ENCODE results near the gene CNPY2.
A peak's percentile ranks its signal among the peaks of the same experiment; 100 is the strongest.
"Not testable (repeated sequence)": the region's sequence is repeated elsewhere in the genome, so short reads cannot be mapped to it uniquely, and the experiment has no call there.

Gene CNPY2

DNA sequence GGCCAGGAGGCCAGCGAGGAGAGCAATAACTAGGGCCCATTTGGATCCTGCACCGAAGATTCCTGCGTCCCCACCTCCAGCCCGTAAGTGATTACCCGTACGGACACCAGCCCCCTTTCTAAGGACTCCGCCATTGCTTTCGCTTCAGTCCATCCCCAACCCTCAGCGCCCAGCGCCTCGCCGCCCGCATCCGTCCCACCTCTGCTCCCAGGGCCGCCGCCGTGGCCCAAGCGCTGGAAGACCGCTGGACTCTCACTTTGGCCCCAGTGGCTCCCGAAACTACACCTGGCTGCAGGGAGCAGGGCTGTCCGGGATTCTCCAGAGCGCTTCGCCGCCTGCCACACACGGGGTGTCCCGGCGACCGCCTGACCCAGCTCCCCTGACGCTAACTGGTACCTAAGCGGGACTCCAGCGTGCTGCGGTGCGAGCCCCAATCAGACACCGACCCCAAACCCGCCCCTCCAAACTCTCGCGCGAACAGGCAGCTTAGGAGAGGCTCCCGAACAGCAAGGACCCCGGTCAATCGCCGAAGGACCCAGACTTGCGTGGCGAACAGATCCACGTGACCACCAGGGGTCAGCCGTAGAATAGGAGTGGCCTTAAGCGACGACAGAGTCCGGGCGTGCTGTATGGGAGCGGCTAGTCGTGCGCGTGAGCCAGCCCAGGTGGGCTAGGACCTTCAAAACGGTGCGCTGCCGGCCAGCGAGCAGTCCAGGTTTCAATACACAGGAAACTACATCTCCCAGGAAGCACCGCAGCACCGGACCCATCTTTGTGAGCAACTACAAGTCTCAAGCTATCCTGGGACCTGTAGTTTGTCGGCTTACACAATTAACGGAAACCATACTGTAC, at the start of gene CNPY2:
CNPY2 (minus strand) TSS at position 367 of the 852 bp plus-strand sequence. CDS start 771 bp downstream, outside the sequence.
- DNase-seq: peak; percentile 94

DNA sequence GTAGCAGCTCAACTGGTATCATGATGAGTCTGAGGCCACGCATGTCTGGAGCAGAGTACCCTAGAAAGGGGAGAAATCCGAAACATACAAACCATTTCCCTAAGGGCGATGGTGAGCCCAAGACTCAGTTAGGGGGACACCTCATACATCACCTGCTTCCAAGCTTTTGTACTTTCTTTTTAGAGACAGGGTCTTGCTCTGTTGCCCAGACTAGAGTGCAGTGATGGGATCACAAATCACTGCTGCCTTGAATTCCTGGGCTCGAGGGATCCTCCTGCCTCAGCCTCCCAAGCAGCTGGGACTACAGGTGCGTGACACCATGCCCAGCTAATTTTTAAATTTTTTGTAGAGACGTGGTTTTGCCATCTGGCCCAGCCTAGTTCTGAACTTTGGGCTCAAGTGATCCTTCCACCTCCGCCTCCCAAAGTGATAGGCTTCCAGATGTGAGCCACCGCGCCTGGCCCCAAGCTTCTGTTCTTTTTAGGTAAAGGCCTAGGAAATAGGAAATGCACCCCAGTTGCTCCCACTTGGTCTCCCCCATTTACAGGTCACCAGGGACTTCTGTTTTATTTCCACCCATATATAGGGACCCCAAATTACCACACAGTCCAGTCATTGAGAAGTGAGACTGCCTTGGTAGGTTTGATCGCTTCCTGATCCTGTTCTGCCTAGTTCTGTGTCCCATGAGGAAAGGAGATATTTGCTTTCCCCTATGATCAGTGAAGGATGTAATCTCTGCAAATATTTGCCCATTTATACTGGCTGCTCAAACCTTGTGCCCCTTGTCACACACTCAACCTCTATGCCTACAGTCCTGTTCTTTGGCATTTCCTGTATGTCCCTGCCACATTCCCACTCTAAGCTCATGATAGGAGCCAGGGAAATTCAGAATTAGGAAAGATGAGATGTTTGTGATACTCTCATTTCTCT, 46.6 kb upstream of the CNPY2 start, which contains the start of gene APOF:
APOF (minus strand) TSS at position 728 of the 930 bp plus-strand sequence; CDS start at position 616, 112 bp downstream.
- no peak for DNase-seq

DNA sequence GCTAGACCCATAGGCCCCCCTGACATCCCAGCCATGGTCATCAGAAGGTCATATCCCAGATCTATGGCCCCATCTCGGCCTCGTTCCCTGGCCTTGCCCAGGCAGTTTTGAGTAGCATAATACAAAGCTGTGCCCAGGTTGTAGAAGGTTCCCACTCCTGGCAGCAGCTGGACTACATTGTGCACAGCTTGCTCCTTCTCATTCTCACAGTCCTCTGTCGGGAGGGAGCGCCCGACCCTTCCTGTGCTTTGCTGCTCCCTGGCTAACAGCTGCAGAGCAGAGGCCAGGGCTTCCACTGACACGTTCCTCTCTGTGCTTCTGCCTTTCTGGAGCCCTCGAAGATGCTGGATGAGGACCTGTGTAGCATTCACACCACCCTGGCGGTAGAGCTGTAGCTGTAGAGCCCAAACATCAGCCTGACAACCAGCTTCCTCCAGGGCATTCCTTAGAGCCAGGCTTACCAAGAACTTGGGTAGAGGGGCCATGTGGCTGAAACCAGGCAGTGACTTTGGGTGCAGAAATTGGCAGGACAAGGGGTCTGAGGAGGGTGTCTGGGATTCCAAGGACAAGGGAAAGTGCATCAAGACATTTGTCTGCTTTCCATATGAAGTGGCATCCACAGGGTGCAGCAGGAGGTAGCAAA, 45.8 kb upstream of the CNPY2 start:
- DNase-seq: no peak

DNA sequence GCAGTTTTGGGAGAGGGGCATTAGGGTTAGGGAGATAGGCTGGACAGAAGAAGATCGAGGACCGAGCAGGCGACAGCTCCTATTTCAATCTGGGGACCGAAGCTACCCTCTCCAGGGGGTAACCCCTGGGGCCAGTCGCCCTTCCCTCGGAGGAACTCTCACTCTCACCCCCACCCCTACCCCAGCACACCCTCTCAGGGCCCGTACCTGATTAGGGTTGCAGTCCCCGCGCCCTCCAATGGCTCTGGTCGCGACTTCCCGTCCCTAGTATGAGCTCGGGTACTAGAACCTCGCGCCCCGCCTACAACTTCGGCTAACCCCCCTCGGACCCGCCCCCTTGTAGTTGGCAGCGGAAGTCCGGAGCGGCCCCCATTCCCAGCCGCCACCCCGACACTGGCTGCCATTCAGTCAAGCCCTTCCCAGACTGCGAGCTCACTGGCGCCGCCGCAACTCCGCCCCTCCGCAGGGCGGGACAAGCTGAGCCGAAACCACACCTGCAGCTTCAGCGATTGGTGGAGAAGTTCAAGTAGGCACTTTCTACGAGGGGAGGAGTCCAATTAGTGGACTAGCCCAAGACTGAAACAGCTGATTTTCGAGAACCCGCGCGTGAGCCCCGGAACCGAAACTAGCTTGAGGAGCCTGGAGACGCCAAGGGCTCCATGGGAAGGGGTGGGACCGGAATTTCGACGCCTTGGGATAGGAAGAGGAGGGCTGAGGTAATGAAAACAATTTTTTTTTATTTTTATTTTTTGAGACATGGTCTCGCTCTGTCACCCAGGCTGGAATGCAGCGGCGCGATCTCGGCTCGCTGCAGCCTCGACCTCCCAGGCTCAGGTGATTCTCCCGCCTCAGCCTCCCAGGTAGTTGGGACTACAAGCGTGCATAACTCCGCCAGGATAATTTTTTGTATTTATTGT, 44.3 kb upstream of the CNPY2 start, which contains the start of gene STAT2:
STAT2 (minus strand) TSS at position 257 of the 917 bp plus-strand sequence. CDS start 3,536 bp downstream, outside the sequence.
- DNase-seq: peak; percentile 97

DNA sequence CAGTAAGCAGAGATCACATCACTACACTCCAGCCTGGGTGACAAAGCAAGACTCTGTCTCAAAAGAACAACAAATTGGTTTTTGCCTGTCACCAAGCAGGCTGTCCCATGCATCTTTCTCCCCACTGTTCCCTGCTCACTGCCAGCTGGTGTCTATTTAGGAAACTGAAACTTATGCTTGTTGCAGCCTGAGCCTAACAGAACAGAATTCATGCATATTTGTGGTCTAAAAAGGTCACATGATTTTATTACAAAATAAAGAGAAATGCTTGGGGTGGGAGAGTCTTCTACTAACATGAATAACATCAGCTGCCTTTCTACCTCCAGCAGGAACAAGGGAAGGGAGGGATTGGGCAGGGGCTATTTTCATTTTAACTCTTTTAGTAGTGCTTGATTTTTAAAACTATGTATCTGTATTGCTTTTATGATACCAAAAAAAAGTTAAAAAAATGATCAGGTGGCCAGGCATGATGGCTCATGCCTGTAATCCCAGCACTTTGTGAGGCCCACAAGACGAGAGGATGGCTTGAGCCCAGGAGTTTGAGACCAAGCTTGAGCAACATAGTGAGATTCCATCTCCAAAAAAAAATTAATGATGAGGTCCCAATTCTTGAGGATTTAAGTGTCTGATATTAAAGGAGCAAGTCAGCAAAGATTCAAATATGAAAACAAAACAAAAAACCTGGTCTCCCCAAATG, 43.2 kb upstream of the CNPY2 start:
- no peak for DNase-seq

DNA sequence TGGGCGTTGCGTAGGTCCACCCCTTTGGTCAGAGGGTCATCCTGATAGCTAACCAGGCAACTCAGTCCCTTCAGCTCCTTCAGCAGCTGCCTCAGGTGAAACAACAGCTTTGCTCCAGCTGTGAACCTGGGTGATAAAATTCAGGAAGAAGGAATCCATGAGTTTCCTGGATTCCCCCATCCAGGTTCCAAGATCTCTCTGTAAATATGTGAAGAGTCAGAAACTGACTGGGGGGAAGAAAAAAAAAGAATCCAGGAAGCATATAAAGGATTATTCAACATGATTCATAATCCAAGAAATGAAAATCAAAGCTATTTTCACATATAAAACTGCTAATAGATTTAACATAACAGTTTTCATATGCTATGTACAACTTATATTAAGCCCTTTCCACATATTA, 35.5 kb upstream of the CNPY2 start:
- DNase-seq: no peak

DNA sequence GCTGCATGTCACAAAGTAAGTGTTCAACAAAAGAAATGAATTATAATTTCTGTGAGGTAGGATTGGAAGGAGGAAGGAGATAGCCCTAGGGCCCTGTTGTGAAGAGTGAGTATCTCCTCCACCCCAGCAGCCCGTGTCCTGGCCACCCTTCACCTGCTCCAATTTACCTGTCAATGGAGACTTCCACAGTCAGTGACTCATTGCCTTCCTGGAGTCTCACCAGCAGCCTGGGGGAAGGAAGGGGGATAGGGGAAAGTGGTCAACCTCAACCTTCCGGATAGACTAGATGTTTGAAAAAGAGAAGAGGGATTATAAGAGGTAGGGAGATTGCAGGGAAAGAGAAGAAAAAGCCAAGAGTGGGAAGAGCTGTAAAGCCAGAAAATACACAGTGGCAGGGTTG, 34.9 kb upstream of the CNPY2 start:
- DNase-seq: peak; percentile 23

DNA sequence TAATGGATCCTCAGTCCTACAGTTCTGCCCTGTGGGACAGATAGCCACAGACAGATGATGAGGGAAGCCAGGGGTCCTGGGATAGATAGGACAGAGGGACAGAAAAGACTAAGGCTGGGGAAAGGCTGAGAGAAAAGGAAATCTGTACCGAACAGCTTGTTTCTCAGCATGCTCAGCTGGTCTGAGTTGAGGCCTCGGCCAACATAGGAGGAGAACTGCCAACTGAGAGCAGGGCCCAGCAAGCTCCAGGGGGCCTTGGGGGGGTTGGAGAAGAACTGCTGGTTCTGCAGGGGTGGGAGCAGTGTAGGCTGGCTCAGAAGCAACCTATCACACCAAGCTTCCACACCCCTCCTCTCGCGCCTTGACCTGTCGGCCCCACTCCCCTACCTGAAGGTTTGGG, 33.0 kb upstream of the CNPY2 start:
- no peak for DNase-seq

DNA sequence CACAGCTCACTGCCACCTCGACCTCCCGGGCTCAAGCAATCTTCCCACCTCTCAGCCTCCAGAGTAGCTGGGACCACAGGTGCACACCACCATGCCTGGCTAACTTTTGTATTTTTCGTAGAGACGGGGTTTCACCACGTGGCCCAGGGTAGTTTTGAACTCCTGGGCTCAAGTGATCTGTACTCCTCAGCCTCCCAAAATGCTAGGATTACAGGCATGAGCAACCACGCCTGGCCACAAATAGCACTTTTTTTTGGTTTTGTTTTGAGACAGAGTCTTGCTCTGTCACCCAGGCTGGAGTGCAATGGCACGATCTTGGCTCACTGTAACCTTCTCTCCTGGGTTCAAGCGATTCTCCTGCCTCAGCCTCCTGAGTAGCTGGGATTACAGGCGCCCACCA, 31.5 kb upstream of the CNPY2 start:
- not testable (repeated sequence) for DNase-seq

DNA sequence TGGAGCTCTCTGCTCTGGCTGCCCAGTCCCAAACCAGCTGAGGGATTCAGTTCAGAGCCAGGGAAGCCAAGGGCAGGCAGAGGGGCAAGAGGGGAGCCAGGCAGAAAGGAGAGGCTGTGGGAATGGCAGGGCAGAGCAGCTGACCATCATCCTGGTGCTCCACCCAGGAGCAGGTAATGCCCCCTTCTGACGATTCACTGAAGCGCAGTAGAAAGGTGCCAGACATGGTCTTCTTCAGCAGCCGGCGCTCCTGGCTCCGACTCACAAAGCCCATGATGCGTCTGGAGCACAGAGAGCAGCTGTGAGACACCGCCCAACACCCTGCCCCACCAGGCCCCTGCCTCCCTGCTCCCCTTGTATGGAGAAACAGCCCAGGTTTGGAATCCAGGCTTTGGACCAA, 30.9 kb upstream of the CNPY2 start:
- DNase-seq: no peak

DNA sequence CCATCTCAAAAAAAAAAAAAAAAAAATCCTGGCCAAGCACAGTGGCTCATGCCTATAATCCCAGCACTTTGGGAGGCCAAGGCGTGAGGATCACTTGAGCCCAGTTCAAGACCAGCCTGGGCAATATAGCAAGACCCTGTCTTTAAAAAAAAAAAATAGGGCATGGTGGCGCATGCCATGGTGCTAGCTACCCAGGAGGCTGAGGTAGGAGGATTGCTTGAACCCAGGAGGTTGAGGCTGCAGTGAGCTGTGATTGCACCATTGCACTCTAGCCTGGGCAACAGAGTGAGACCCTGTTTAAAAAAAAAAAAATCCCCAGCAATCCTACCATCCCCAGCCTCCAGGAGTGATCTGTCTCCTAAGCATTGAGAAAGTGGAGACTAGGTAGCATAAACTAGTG, 26.5 kb upstream of the CNPY2 start:
- DNase-seq: not testable (repeated sequence)

DNA sequence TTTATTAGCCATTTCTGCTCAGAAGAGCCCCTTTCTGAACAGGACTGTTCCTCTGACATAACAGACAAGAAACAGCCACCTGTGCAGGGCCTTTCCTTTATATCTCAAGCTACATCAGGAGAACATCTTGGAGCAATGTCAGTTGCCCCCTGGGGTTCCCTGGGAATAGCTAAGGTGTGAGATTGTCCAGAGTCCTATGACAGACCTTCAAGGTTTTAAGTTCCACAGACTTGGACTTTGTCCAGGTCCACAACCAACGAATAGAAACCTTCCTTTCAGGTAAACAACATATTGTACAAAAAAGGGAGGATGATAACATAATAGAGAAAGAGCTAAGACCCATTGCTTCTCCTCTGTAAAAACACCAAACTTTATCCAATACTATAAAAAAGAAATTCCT, 25.8 kb upstream of the CNPY2 start:
- DNase-seq: no peak

DNA sequence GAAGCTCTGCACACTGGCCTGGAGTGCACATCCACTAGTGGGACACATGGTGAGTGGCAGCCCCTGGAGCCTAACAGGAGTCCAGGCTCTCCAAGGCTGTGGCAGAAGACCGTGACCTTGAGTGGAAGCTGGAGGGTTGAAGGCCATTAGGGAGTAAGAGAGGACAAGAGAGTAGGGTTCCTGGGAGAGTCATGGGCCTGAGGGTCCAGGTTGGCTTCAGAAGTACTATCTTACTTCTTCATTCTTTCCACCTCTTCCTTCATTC, 23.3 kb upstream of the CNPY2 start:
- DNase-seq: no peak

DNA sequence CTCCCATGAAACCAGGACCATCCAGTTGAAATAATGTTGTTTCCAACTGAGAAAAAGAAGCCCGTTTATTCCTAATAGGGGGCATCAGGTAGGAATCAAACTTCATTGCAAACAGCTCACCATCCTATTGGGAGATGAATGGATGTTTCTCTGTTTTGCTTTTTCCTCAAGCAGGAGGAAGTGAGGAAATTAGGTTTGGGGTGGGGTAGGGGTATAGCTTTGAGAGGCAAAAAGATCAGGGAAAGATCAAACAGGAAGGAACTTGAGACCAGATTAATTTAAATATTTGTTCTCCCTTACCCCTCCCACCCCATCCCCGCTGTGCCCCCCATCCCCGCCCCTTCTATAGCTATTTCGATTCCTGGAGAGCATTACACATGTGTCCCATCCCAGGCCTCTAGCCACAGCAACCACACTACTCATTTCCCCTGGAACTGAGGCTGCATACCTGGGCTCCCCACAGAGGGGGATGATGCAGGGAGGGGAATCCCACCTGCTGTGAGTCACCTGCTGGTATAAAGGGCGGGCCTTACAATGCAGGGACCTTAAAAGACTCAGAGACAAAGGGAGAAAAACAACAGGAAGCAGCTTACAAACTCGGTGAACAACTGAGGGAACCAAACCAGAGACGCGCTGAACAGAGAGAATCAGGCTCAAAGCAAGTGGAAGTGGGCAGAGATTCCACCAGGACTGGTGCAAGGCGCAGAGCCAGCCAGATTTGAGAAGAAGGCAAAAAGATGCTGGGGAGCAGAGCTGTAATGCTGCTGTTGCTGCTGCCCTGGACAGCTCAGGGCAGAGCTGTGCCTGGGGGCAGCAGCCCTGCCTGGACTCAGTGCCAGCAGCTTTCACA, 22.7 kb upstream of the CNPY2 start, which contains the start of gene IL23A:
IL23A (plus strand) TSS at position 577 of the 850 bp plus-strand sequence; CDS start at position 738, 161 bp downstream.
- DNase-seq: peak; percentile 86

DNA sequence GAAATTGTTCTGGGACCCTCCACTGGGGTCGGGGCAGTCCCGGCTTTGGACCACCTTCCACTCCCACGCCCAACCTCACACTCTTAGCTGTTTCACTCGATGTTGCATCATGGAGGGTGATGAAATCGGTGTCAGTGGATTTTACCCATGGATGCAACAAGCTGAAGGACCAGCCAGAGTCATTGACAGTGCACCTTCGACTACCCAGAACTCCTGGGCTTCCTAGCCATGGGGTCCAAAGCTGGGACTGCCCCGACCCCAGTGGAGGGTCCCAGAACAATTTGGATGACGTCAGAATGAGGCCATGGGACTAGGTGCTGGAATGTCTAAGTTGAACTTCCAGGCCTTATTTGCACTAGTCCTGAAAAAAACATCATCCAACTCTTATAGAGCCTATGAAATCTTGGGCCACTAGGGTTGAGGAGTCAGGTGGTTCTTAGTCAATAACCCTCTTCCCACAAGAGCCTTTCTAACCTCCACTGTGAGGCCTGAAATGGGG, 22.0 kb upstream of the CNPY2 start:
- DNase-seq: no peak

DNA sequence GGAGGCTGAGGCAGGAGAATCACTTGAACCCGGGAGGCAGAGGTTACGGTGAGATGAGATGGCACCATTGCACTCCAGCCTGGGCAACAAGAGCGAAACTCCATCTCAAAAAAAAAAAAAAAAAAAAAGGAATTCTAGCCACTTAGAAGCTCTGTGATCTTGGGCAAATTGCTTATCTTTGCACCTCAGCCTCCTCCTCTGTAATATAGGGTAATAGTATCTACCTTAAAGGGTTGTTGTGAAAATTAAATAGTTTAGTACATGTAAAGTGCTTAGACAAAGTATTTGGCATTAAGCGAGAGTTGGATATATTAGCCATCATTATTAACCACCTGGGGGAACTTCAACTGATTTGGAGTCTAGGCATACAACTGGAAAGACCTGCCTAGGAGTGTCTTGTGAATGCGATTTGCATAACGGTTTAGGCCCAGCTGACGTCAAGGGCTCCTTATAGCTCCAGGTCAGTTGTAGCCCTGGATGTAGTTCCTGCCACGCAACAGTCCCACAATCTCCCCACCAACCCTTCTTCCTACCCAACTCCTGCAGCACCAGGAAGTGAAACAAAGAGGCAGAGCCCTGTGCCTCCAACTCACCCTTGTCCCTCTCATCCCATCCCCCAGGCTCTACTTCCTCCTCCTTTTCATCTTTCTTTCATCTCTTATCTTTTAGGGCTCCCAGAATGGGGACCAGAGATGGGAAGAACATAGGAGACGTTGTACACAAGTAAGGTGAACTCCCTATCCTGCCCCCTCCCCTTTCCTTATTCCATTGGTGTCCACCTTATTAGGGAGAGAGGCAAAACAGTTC, 20.8 kb upstream of the CNPY2 start:
- no peak for DNase-seq

DNA sequence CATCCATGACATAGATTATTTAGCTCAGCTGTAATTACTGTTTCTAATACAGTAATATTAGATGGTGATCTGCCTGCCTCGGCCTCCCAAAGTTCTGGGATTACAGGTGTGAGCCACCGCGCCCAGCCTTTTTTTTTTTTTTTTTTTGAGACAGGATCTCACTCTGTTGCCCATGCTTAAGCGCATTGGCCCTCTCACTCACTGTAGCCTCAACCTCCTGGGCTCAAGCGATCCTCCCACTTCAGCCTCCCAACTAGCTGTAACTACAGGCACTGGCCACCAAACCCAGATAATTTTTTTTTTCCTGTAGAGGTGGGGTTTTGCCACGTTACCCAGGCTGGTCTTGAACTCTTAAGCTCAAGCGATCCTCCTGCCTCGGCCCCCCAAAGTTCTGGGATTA, 19.7 kb upstream of the CNPY2 start:
- not testable (repeated sequence) for DNase-seq

DNA sequence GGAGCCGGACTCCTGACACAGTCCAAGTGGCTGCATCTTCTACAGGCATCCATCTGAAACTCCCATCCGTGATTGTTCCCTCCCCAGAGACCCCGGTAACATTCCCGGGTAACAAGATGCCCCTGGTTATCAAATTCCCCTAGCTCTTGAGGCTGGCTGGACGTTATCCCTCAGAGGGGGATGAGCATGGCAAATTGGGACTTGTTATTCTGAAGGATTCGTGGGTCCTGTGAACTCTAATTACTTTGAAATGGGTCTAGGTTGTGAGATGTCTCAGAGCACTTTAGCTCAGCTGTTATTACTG, 18.7 kb upstream of the CNPY2 start:
- no peak for DNase-seq

All from activated CD8-positive, alpha-beta memory T cell treated with anti-CD3 and anti-CD28 coated beads, Interleukin-2, amount 50 U/mL, for 48 hours (primary cell).